Measurements from ENCODE around the gene SIX2.

GRCh38 chr2:44967727-44968432 lies 41.4 kb downstream of the SIX2 start:
- TF ChIP-seq POLR2A (IDR thresholded peaks at IDR 0.05; ENCODE audit: low read depth, low read length): no peak
- TF ChIP-seq TAF1 (IDR thresholded peaks at IDR 0.05; ENCODE audit: low read depth, low read length): no peak
- no peak for TF ChIP-seq POLR2AphosphoS5 (IDR thresholded peaks at IDR 0.05; ENCODE audit: low read depth, low read length)
- TF ChIP-seq POU2F2 (IDR thresholded peaks at IDR 0.05; ENCODE audit: low read depth, low read length): no peak
- no peak for TF ChIP-seq SPI1 (IDR thresholded peaks at IDR 0.05; ENCODE audit: low read depth, low read length)
